Smooth muscle cell (in vitro differentiated cells): ENCODE measurements around the gene GALNTL6. TPM values are rescaled to one million over a fixed set of nuclear protein-coding genes. Genes with fewer than 3 reads are reported as not detected.

ENCODE experiments used
- DNase-seq: peaks from one replicate; lab custom pipeline; 2025; ENCODE audit not compliant: unreplicated experiment; lab: John Stamatoyannopoulos, UW
- H2AFZ ChIP-seq: fragments of 200-600 bp; sonication (generic); 2 replicates; pipeline ENCODE4 v1.6.0; 2016; ENCODE audit warnings: antibody characterized with exemption, low read depth, mild to moderate bottlenecking
- H3F3A ChIP-seq: fragments of 200-600 bp; sonication (generic); 2 replicates; pipeline ENCODE4 v1.6.0; 2017; ENCODE audit warnings: antibody characterized with exemption, low read depth
- H3K27ac ChIP-seq: fragments of 200-600 bp; sonication (generic); 2 replicates; pipeline ENCODE4 v1.5.1; 2016; ENCODE audit warnings: low read depth, mild to moderate bottlenecking
- H3K27me3 ChIP-seq: fragments of 200-600 bp; sonication (generic); 2 replicates; pipeline ENCODE4 v1.6.1; 2016; ENCODE audit warnings: low read depth, mild to moderate bottlenecking
- H3K36me3 ChIP-seq: fragments of 200-600 bp; sonication (generic); 2 replicates; pipeline ENCODE4 v1.5.1; 2016; ENCODE audit warnings: low read depth
- H3K4me1 ChIP-seq: fragments of 200-600 bp; sonication (generic); 2 replicates; pipeline ENCODE4 v1.5.1; 2016; ENCODE audit warnings: low read depth
- H3K4me2 ChIP-seq: fragments of 200-600 bp; sonication (generic); 2 replicates; pipeline ENCODE4 v1.6.0; 2016; ENCODE audit warnings: mild to moderate bottlenecking
- H3K4me3 ChIP-seq: fragments of 200-600 bp; sonication (generic); 2 replicates; pipeline ENCODE4 v1.5.1; 2016; ENCODE audit warnings: mild to moderate bottlenecking
- H3K79me2 ChIP-seq: fragments of 200-600 bp; sonication (generic); 2 replicates; pipeline ENCODE4 v1.6.0; 2016; ENCODE audit warnings: low read depth, mild to moderate bottlenecking
- H3K9ac ChIP-seq: fragments of 200-600 bp; sonication (generic); 2 replicates; pipeline ENCODE4 v1.6.0; 2016; ENCODE audit warnings: low read depth
- H3K9me3 ChIP-seq: fragments of 200-600 bp; sonication (generic); replicated peaks from 2 replicates; pipeline ENCODE4 v1.5.1; 2016; ENCODE audit warnings: low read depth
- H4K20me1 ChIP-seq: fragments of 200-600 bp; sonication (generic); 2 replicates; pipeline ENCODE4 v1.6.0; 2016; ENCODE audit warnings: low read depth
- CTCF ChIP-seq: fragments of 200-600 bp; sonication (generic); IDR thresholded peaks from 2 replicates; pipeline ENCODE4 v1.5.1; 2017; ENCODE audit warnings: borderline replicate concordance, mild to moderate bottlenecking, antibody characterized with exemption; ENCODE audit not compliant: insufficient read depth, poor library complexity, severe bottlenecking
- WGBS: methylation state at CpG from one replicate; pipeline ENCODE4 v1.1.7; 2016; ENCODE audit warnings: low lambda C conversion rate; 5-methylcytosine and 5-hydroxymethylcytosine counted together
- polyA plus RNA-seq: library from polyadenylated mRNA; unstranded; fragments of >200 nt; fragmentation: Nextera tagmentation; extraction: Ambion mirVana; gene quantifications from 2 replicates; pipeline ENCODE4 v1.2.1, GENCODE V29; 2016
- total RNA-seq: library from RNA; depleted of rRNA; stranded (reverse); fragments of >200 nt; gene quantifications from 2 replicates; pipeline ENCODE4 v1.2.3, GENCODE V29; 2014

GALNTL6 gene
- total and polyA plus RNA-seq, 2 experiments from 2014 or later, result 0.18 to 1.3 TPM

- WGBS, result 96% methylated on average over 4 of the region's 4 CpGs
- no peaks in the 10 kb centered on the region for H3F3A ChIP-seq
Observed at GRCh38 chr4:172842779-172843178, 1029.6 kb downstream of the GALNTL6 start.

GRCh38 chr4:172843192-172843591, 1030.0 kb downstream of the GALNTL6 start:
- 89% methylated on average over 4 of the region's 4 CpGs for WGBS
- no peaks in the 10 kb centered on the region for H3K79me2 ChIP-seq
- no peak overlapping the region for H3K27ac ChIP-seq
- no peaks in the 10 kb centered on the region for H3K27me3 ChIP-seq
- H3K36me3 ChIP-seq, result no peaks in the 10 kb centered on the region
- no peak for TF ChIP-seq CTCF
- no peak overlapping the region for H3K4me3 ChIP-seq
- no peak overlapping the region for H3K9ac ChIP-seq
- no peaks in the 10 kb centered on the region for H3K9me3 ChIP-seq
- DNase-seq, result no peak
- no peaks in the 10 kb centered on the region for H3K4me1 ChIP-seq
- H3F3A ChIP-seq, result no peaks in the 10 kb centered on the region
- no peaks in the 10 kb centered on the region for H4K20me1 ChIP-seq
- H3K4me2 ChIP-seq, result no peak overlapping the region
- no peak overlapping the region for H2AFZ ChIP-seq

More at GRCh38 chr4:172842779-172843178, 1029.6 kb downstream of the GALNTL6 start:
- H3K4me2 ChIP-seq, result no peak overlapping the region
- TF ChIP-seq CTCF, result no peak
- no peaks in the 10 kb centered on the region for H4K20me1 ChIP-seq
- no peaks in the 10 kb centered on the region for H3K4me1 ChIP-seq
- no peaks in the 10 kb centered on the region for H3K27me3 ChIP-seq
- H3K9ac ChIP-seq, result no peak overlapping the region
- no peak overlapping the region for H3K4me3 ChIP-seq
- no peaks in the 10 kb centered on the region for H3K36me3 ChIP-seq
- no peaks in the 10 kb centered on the region for H3K9me3 ChIP-seq
- no peak for DNase-seq
- no peak overlapping the region for H2AFZ ChIP-seq
- H3K27ac ChIP-seq, result no peak overlapping the region
- H3K79me2 ChIP-seq, result no peaks in the 10 kb centered on the region

- no peaks in the 10 kb centered on the region for H3F3A ChIP-seq
- 88% methylated on average over 4 of the region's 4 CpGs for WGBS
Observed at GRCh38 chr4:172844556-172844955, 1031.4 kb downstream of the GALNTL6 start.

More at GRCh38 chr4:172844556-172844955, 1031.4 kb downstream of the GALNTL6 start:
- Histone ChIP-seq H4K20me1 (no peaks in the 10 kb centered on the region), H3K4me2 (no peak overlapping the region), H3K36me3 (no peaks in the 10 kb centered on the region), H3K4me3 (no peak overlapping the region), H3K9me3 (no peaks in the 10 kb centered on the region), H3K79me2 (no peaks in the 10 kb centered on the region), H3K27me3 (no peaks in the 10 kb centered on the region), H3K27ac (no peak overlapping the region), H3K4me1 (no peaks in the 10 kb centered on the region), H3K9ac (no peak overlapping the region), H2AFZ (no peak overlapping the region)
- no peak for TF ChIP-seq CTCF
- DNase-seq, result no peak
